Neuron (in vitro differentiated cells): Measurements from ENCODE around the gene PNPLA7.

Experiments used
- H2AFZ ChIP-seq: one replicate; pipeline ENCODE4 v1.6.1; 2013; ENCODE audit warnings: low read depth, mild to moderate bottlenecking, inconsistent platforms, low read length, moderate library complexity
- H3K27me3 ChIP-seq: one replicate; pipeline ENCODE4 v1.6.1; 2013; ENCODE audit warnings: low read length; ENCODE audit not compliant: insufficient read depth
- H3K36me3 ChIP-seq: one replicate; pipeline ENCODE4 v1.6.1; 2013; ENCODE audit warnings: low read length; ENCODE audit not compliant: insufficient read depth
- H3K4me1 ChIP-seq: one replicate; pipeline ENCODE4 v1.6.1; 2013; ENCODE audit warnings: low read length; ENCODE audit not compliant: insufficient read depth
- H3K4me3 ChIP-seq: 2 replicates; pipeline ENCODE4 v1.5.1; 2013; ENCODE audit warnings: mild to moderate bottlenecking, low read length, moderate library complexity
- H3K9me3 ChIP-seq: one replicate; pipeline ENCODE4 v1.6.1; 2013; ENCODE audit warnings: low read length

PNPLA7 gene

GRCh38 chr9:137437691-137438590 lies 112.3 kb downstream of the PNPLA7 start:
- Histone ChIP-seq H3K27me3 (peaks cover 9% of the 10 kb centered on the region), H3K4me1 (peaks cover 3% of the 10 kb centered on the region), H2AFZ (no peak overlapping the region), H3K4me3 (no peak overlapping the region), H3K36me3 (no peaks in the 10 kb centered on the region), H3K9me3 (no peaks in the 10 kb centered on the region)

- peaks cover 1% of the 10 kb centered on the region for H3K4me1 ChIP-seq
- H3K9me3 ChIP-seq: no peaks in the 10 kb centered on the region
- H3K36me3 ChIP-seq: no peaks in the 10 kb centered on the region
- H3K27me3 ChIP-seq: peaks cover 9% of the 10 kb centered on the region
- H3K4me3 ChIP-seq: no peak overlapping the region
- H2AFZ ChIP-seq: no peak overlapping the region
These were observed 113.2 kb downstream of the PNPLA7 start for GRCh38 chr9:137436761-137437600.

- H3K4me1 ChIP-seq: no peaks in the 10 kb centered on the region
- no peaks in the 10 kb centered on the region for H3K9me3 ChIP-seq
- H3K4me3 ChIP-seq: no peak overlapping the region
- peaks cover 9% of the 10 kb centered on the region for H3K27me3 ChIP-seq
- no peak overlapping the region for H2AFZ ChIP-seq
- H3K36me3 ChIP-seq: no peaks in the 10 kb centered on the region
These were observed 114.0 kb downstream of the PNPLA7 start for GRCh38 chr9:137435980-137436760.

- H3K27me3 ChIP-seq: peaks cover 9% of the 10 kb centered on the region
- no peaks in the 10 kb centered on the region for H3K4me1 ChIP-seq
- no peaks in the 10 kb centered on the region for H3K9me3 ChIP-seq
- no peak overlapping the region for H2AFZ ChIP-seq
- no peak overlapping the region for H3K4me3 ChIP-seq
- H3K36me3 ChIP-seq: no peaks in the 10 kb centered on the region
These were observed 114.8 kb downstream of the PNPLA7 start for GRCh38 chr9:137435381-137435891.

GRCh38 chr9:137434498-137435380 lies 115.5 kb downstream of the PNPLA7 start:
- Histone ChIP-seq H3K36me3 (no peaks in the 10 kb centered on the region), H3K27me3 (peaks cover 9% of the 10 kb centered on the region), H3K9me3 (no peaks in the 10 kb centered on the region), H3K4me1 (no peaks in the 10 kb centered on the region), H3K4me3 (no peak overlapping the region), H2AFZ (no peak overlapping the region)

- Histone ChIP-seq H3K36me3 (no peaks in the 10 kb centered on the region), H3K27me3 (peaks cover 9% of the 10 kb centered on the region), H3K4me1 (no peaks in the 10 kb centered on the region), H3K9me3 (no peaks in the 10 kb centered on the region), H2AFZ (no peak overlapping the region), H3K4me3 (no peak overlapping the region)
These were observed 116.2 kb downstream of the PNPLA7 start for GRCh38 chr9:137433916-137434431.

- Histone ChIP-seq H3K4me3 (no peak overlapping the region), H3K27me3 (peaks cover 9% of the 10 kb centered on the region), H2AFZ (no peak overlapping the region), H3K9me3 (no peaks in the 10 kb centered on the region), H3K36me3 (no peaks in the 10 kb centered on the region), H3K4me1 (no peaks in the 10 kb centered on the region)
These were observed 116.8 kb downstream of the PNPLA7 start for GRCh38 chr9:137433349-137433915.

- Histone ChIP-seq H3K4me3 (no peak overlapping the region), H3K27me3 (peaks cover 9% of the 10 kb centered on the region), H3K4me1 (no peaks in the 10 kb centered on the region), H3K36me3 (no peaks in the 10 kb centered on the region), H2AFZ (no peak overlapping the region), H3K9me3 (no peaks in the 10 kb centered on the region)
These were observed 117.4 kb downstream of the PNPLA7 start for GRCh38 chr9:137432687-137433348.

GRCh38 chr9:137431416-137431931 lies 118.7 kb downstream of the PNPLA7 start:
- Histone ChIP-seq H2AFZ (no peak overlapping the region), H3K36me3 (no peaks in the 10 kb centered on the region), H3K4me1 (no peaks in the 10 kb centered on the region), H3K27me3 (peaks cover 9% of the 10 kb centered on the region), H3K4me3 (no peak overlapping the region), H3K9me3 (no peaks in the 10 kb centered on the region)

- H3K4me3 ChIP-seq: no peak overlapping the region
- no peaks in the 10 kb centered on the region for H3K36me3 ChIP-seq
- no peak overlapping the region for H2AFZ ChIP-seq
- no peaks in the 10 kb centered on the region for H3K9me3 ChIP-seq
- peaks cover 9% of the 10 kb centered on the region for H3K27me3 ChIP-seq
- H3K4me1 ChIP-seq: no peaks in the 10 kb centered on the region
These were observed 119.3 kb downstream of the PNPLA7 start for GRCh38 chr9:137430723-137431415.
